Subcutaneous adipose tissue (tissue), 4 donors: ENCODE measurements around the gene NECAP2. TPM values are rescaled to one million over a fixed set of nuclear protein-coding genes. Genes with fewer than 3 reads are reported as not detected.

Experiments used
- CTCF ChIP-seq: fragments of 450-650 bp; IDR thresholded peaks from one replicate; pipeline ENCODE4 v1.5.1; 2016; ENCODE audit warnings: low read depth, mild to moderate bottlenecking, control low read depth, antibody characterized with exemption, moderate library complexity
- total RNA-seq, 4 donors: library from RNA; depleted of rRNA; stranded (reverse); fragments of >200 nt; gene quantifications; one replicate each; pipeline ENCODE4 v1.1.0, GENCODE V29; 2016

The NECAP2 gene
- total RNA-seq, 4 donors from 2014 or later, result 44.5 to 101 (median 63.5) TPM

GRCh38 chr1:16491056-16491675 lies 50.6 kb downstream of the NECAP2 start:
- TF ChIP-seq CTCF, result no peak

- TF ChIP-seq CTCF, result no peak
Observed at GRCh38 chr1:16498573-16499413, 58.3 kb downstream of the NECAP2 start.

- TF ChIP-seq CTCF, result no peak
Observed at GRCh38 chr1:16503494-16503893, 63.0 kb downstream of the NECAP2 start.

Other genes with a start within 250 kb of the NECAP2 start
- gene ARHGEF19, start 228.1 kb upstream of the NECAP2 start, total RNA-seq, result 10 to 100 TPM in 1 of 4 donors, 1 to 10 TPM in 3; 1.1 to 16.0 (median 3.3) TPM
- gene CPLANE2, start 203.5 kb upstream of the NECAP2 start, total RNA-seq, result 1 to 10 TPM; 1.0 to 3.4 (median 2.3) TPM
- 10 to 100 TPM; 21.4 to 26.9 (median 23.6) TPM for gene FBXO42, start 88.2 kb upstream of the NECAP2 start, total RNA-seq
- 10 to 100 TPM; 41.7 to 88.4 (median 50.4) TPM for gene SZRD1, start 73.5 kb upstream of the NECAP2 start, total RNA-seq
- gene SPATA21, start 3.3 kb upstream of the NECAP2 start, total RNA-seq, result not detected
- under 1 TPM; under 0.01 TPM for gene RNU1-1, start 73.6 kb downstream of the NECAP2 start, total RNA-seq
- gene NBPF1, start 172.8 kb downstream of the NECAP2 start, total RNA-seq, result 10 to 100 TPM; 20.7 to 50.1 (median 41.9) TPM
- under 1 TPM; under 0.01 TPM for gene RNU1-3, start 226.2 kb downstream of the NECAP2 start, total RNA-seq